CD4-positive, alpha-beta T cell treated with Interleukin-15 for 1 hour (primary cell): ENCODE measurements around the gene PWWP2B.
"Not testable (repeated sequence)": the region's sequence is repeated elsewhere in the genome, so short reads cannot be mapped to it uniquely, and the experiment has no call there.

ENCODE experiments used
- DNase-seq: peaks from one replicate; pipeline ENCODE4 v3.0.0-alpha.2; 2020

PWWP2B gene

DNA sequence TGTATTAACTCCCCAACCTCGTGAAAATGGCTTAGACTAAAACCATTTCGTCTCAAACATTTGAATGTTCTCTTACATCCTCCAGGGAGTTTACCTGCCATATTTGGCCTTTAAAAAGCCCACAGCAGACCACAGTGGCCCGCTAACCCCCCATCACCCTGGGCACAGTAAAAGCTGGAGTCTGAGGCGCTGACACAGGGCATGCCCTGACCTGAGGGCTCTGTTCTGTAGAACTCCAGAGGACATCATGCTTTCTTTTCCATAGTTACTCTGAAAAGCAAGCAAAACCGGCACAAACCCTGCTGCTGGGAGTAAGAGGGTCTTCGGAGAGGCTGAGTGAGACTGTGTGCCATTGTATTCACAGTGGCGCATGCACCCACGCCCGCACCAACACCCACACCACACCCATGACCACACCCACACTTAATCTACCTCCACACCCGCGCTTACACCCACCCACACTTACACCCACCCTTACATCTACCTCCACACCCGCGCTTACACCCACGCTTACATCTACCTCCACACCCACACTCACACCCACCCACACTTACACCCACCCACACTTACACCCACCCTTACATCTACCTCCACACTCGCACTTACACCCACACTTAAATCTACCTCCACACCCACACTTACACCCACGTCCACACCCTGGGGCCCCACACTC, 32.9 kb upstream of the PWWP2B start:
- no peak for DNase-seq

DNA sequence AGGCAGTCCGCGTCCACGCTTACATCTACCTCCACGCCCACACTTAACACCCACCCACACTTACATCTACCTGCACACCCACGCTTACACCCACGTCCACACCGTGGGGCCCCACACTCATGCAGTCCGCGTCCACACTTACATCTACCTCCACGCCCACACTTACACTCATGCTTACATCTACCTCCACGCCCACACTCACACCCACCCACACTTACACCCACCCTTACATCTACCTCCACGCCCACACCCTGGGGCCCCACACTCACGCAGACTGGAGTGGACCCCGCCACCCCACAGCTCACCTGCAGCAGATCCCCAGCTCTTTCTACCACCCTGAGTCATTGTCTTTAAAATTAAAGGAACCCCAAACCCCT, 32.4 kb upstream of the PWWP2B start:
- DNase-seq = no peak

DNA sequence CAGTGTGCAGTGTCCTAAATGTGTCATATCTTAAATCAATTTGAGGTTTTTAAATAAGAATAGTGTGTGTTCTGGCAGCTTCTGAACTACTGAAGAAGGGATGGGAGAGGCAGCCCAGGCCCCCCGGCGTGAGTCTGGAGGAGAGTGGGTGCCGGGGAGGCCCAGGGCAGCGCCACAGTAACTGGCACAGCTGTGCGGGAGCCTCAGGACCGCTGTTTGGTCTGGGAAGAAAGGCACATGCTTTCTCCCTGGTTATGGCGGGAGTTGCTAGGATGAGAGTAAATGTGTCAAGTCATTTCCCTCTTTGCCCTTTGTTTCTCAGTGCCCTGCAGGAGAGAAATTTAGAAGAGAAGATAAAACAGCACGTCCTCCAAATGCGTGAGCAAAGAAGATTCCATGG, 31.9 kb upstream of the PWWP2B start:
- peak; percentile 3 for DNase-seq

DNA sequence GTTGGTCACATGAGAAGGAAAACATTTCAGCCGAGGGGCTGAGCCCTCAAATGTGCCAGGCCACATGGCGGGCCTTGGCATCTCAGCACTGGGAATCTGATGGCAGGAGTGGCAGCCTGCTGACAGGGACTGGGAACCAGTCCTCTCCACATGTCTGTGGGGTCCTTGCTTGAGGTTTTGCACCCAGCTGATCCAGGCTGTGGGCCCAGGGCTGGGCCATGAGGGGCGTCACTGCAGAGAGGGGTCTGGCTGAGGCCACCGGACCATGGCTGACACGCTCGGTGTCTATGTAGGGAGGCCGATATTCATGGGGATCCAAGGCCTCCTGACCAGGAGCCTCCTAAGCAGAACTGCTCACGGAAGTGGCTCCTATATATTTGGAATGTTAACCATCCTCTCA, 31.0 kb upstream of the PWWP2B start:
- peak; percentile 10 for DNase-seq

DNA sequence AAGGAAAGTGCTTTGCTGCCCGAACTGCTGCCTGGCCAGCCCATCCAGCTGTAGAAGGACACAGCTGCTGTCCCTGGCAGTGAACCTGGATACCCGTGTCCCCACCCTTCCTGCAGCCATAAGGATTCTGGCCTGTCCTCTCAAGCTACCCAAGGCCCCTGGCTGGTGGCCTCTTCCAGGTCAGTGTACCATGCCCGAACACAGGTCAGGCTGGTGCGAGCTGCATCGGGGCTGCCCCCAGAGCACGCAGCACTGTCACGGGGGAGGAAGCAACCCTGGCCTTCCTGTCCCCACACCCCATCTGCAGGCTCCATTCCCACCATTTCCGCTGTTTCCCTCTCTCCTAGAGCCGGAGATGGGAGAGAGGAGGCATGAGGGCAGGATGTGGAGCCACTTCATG, 30.5 kb upstream of the PWWP2B start:
- peak; percentile 6 for DNase-seq

DNA sequence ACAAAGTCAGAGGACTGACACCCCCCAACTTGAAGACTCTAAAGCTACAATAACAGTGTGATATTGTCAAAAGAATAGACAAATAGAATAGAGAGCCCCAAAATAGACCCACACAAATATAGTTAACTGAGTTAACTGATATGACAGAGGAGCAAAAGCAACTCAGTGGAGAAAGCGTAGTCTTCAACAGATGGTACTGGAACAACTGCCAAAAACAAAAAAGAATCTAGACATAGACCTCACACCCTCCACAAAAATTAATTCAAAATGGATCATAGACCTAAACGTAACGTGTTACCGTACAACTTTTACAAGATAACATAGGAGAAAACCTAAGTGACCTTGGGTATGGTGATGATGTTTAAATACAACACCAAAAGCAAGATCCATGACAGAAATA, 28.6 kb upstream of the PWWP2B start:
- no peak for DNase-seq

DNA sequence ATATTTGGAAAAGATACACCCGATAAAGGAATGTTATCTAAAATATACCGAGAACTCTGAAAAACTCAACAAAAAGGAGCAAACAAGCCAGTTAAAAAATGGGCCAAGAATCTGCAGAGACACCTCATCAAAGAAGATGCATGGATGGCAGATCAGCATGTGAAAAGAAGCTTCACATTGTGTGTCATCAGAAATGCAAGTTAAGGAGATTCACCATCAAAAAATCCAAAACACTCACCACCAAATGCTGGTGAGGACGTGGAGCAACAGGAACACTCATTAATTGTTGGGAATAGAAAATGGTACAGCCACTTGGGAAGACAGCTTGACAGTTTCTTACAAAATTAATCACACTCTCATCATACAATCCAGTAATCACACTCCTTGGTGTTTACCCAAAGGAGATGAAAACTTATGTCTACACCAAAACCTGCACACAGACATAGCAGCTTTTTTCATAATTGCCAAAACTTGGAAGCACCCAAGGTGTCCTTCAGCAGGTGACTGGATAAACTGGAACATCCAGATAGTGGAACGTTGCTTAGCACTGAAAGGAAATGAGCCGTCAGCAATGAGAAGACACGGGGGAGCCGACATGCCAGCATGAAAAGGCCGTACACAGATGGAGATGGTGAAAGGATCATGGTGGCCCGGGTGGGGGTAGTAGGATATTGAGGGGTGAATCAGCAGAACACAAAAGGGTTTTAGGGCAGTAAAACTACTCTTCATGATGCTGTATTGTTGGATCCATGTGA, 27.9 kb upstream of the PWWP2B start:
- DNase-seq = peak; percentile 1

DNA sequence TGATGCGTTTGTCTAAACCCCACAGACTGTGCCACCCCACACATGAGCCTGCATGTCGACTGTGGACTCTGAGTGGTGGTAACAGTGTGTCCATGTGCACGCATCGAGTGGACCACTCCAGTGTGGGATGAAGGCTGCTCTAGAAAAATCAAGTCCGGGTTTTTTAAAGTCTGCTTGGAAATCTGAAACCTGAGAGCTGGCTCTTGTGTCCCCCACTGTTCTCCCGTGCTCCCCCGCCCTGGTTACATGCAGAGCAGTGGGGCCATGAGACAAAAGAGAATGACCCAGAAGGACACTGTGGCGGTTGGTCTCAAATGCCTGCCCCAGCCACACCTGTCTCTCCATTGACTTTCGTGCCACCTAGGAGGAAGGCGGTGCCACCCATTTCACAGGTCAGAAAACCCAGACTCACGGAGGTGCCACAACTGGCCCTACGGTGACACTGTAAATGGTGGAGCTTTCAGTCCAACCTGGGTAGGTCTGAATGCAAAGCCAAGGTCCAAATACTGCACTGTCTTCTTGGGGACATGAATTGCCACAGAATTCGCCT, 27.3 kb upstream of the PWWP2B start:
- DNase-seq = peak; percentile 10

DNA sequence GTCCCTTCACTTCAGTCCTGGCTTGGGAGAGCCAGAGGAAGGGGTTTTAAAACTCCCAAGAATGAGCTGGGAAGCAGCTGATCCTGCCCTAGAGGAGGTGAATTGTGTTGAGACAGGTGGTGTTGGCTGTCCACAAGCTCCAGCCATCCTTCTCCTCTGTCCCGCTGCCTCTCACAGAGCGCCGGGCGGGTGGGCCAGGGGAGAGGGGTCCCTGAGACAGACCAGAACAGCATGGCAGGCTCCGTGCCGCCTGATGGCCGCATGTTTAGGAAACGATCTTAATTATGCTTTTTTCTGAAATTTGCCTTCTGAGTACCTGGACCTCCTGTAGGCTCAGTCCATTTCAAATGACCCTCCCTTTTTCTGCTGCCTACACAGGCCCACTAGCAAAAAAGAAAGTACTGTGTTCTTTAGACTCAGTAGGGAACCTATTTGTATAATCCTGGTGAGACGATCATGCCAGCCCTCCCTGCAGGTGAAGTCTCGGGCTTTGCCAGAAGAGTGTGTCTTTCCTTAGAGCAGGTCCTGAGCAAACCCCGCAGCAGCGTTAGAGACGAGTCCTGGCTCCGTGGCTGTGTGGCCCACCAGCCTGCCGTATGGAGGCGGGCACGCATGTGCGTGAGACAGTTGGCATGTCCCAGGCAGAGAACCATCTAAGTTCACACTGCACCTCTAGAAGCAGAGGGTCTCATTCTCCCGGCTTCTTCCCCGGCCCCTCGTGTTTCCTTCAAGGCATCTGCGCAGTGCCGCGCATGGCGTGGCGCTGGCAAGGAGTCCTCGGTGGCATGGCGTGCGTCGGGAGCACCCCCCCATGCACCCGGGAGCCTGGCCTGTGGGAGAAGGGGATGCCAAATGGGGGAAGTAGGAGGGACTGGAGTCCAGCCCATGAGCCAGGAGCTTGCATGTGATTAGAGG, 26.3 kb upstream of the PWWP2B start:
- peak; percentile 10 for DNase-seq

DNA sequence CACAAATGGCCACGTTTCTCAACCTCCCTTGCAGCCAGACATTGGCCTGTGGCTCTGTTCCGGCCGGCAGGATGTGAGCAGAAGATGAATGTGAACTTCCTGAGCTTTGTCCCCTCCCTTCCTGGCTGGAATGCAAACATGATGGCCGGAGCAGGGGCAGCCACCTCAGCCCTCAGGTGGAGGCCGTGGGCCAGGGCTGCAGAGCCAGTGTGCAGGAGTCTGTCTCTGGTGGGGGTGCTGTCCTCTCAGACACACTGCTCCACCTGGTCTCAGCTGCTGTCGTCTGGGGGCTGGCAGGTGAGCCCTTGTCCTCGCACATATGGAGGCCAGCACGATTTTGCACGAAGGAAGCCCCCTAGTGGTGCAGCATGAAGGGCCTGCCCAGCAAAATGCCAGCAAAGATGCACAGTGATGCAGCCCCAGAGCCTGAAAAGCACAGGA, 25.3 kb upstream of the PWWP2B start:
- DNase-seq = peak; percentile 19

DNA sequence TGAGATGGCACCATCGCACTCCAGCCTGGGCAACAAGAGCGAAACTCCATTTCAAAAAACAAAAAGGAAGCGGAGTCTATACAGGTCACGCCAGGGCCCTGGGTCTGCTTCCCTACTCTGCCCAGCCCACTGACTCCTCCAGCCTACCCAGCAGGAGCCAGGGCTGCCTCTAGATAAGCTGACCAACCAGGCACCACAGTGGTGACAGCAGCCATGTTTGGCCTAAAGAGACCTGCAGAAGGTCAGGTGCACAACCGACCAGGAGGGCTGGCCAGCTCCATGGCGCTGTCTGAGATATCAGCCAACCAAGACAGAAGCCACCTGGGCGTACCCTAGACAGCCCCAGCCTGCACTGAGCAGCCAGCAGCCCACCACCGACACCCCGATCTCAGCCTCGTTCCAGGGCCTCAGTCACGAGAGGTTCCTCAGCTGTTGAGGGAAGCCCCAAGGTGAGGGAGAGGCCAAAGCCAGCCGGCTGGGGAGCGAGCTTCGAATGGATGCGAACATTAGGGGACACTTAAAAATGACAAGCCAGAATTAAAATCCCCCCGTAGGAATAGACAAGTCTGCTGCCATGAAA, 24.4 kb upstream of the PWWP2B start:
- DNase-seq = peak; percentile 11

DNA sequence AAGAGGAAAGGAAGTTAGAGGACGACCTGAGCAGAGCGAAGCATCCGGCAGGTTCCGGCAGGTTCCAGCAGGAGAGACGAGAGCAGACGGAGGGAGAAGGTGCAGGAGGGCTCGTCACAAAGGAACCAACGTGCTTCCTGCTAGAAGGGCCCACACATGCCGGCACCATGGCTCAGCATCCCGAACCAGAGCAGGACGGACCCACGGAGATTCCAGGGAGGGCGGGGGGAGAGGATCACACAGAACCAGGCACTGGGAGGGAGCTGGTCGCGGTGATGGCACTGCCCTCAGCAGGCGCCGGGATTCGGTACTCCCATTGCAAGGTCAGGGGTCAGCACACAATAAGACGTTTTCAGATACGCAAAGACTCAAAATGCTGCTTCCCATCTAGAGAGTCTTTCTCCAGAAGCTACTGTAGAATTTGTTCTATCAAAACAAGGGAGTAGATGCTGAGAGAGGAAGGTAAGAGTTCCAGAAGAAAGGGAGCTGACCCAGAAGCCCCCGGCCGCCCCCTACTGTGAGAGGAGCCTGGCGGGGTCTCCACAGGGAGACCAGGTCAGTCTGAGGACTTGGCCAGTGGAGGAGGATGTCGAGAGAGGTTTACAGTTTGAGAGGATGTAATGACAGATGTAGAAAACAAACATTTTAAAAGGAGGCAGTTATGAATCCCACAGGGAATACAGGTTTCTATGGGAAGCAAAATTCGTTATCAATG, 23.6 kb upstream of the PWWP2B start:
- peak; percentile 0 for DNase-seq

DNA sequence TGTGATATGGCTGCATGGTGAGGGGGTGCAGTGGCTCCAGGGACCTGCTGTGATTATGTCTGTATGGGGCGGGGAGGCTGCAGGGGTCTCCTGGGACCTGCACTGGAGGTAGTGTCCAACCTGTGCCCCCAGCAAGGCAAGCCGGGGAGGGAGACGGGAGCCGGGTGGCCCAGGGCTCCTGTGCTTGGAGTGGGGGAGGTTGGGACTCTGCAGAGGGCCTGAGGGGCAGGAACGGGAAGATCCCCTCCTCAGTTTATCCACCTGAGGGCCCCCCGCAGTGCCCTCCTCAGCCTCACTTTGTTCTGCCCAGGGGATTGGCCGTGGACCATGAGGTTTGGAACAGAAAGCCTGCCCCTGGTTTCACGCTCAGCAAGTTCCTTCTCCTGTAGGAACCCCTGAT, 22.8 kb upstream of the PWWP2B start:
- peak; percentile 10 for DNase-seq

DNA sequence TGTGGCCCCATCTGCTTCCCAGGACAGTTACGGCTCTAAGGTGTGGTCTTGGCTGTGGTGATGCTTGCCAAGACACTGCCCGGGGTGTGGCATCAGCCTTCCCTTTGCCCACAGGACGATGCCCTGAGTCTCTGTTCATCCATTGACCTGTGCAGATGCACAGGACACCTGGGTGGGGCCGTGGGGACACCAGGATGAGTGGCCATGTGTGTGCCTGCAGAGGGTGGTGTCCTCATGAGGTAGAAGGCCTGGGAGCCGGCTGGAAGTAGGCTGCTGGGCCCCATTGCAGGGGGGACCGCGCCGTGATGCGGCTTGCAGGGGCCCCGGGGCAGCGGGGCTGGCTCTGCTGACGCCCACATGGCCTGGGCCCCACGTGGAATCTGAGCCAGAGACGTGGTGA, 22.4 kb upstream of the PWWP2B start:
- DNase-seq = no peak

DNA sequence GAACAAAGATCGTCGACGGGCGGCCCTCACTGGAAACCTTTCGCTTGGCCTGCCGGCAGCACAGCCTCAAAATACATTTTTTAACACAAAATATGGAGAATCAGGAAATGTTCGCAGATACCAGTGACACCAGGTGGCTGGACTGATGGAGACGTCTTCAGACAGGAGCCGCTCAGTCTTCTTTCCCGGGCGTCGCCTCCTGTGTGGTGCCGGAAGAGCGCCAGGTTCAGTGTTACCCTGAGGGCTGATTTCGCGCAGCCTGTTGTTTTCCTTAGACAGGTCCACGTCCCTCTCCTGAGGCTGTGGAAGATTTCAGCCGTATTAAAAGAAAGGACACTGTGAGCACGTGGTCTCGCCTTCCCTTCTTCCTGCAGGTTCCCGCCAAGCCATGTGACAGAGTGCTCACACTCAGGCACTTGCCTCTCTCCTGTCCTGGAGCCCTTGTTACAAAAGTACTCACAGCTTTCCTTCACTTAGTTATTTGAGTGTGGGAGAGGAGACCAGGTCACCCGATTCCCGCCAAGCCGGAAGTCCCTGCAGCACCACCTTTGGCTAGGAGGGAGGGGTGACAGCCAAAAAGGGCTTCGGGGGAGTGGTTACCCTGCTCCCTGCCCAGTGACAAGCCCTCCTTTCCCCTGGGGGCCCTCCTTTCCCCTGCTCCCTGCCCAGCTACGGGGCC, 21.7 kb upstream of the PWWP2B start:
- DNase-seq = peak; percentile 16

DNA sequence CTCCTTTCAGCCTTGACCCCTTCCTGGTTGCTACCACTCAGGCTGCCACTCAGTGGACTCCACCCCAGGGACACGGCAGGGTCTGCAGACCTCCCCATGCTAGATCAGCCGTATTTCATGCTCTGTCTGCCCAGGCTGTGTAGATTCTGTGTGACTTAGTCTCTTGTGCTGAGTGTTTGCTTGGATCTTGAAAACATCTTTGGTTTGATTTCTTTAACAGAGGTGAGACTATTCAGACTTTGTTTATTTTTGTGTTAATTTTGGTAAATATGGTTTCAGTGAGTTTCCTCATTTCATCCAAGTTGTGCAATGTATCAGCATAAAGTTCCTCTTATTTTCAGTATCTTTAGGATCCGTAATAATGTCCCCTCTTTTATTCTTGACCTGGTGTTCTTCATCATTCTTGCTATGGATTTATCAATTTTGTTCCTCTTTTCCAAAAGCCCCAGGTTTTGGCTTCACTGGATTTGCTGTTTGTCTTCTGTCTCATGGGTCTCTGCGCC, 21.2 kb upstream of the PWWP2B start:
- no peak for DNase-seq

DNA sequence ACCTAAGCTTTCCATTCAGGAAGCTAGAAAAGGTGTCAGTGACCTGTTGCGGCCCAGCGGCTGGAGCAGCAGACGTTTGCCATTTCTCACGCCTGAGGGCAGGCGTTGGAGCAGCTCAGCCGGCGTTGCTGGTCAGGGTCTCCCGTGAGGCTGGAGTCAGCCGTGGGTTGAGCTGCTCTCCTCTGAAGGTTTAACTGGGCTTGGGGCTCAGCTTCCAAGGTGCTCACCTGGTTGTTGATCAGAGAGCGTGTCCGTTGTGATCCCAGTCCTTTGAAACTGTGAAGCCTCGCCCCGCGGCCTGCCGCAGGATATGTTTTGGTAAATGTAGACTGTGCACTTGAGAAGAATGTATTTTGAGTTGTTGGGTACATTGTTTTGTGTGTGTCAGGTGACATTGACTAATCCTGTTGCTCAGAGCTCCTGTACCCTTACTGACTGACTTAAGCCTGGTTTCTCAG, 20.6 kb upstream of the PWWP2B start:
- peak; percentile 3 for DNase-seq

DNA sequence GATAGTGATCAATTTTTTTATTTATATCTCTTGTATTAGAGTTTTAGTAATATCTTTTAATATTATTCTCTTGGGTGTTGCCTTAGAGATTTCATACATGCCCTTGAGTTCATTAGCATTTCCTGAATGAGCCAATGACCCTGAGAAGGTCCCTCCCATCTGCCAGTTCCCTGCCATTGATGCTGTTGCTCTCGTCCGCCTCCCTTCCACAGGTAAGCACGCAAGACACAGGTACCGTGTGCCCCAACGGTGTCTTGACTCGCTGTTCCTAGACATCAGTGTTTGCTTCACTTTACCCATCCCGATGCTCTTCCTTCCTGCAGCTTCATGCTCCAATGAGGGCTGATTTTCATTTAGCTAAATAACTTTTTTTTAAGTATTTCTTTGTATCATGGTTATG, 19.7 kb upstream of the PWWP2B start:
- no peak for DNase-seq

DNA sequence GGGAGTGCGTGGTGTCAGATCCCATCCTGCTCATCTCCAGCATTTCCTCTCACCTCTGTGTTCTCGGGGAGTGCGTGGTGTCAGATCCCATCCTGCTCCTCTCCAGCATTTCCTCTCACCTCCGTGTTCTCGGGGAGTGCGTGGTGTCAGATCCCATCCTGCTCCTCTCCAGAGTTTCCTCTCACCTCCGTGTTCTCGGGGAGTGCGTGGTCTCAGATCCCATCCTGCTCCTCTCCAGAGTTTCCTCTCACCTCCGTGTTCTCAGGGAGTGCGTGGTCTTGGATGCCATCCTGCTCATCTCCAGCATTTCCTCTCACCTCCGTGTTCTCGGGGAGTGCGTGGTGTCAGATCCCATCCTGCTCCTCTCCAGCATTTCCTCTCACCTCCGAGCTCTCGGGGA, 18.0 kb upstream of the PWWP2B start:
- DNase-seq = peak; percentile 4

DNA sequence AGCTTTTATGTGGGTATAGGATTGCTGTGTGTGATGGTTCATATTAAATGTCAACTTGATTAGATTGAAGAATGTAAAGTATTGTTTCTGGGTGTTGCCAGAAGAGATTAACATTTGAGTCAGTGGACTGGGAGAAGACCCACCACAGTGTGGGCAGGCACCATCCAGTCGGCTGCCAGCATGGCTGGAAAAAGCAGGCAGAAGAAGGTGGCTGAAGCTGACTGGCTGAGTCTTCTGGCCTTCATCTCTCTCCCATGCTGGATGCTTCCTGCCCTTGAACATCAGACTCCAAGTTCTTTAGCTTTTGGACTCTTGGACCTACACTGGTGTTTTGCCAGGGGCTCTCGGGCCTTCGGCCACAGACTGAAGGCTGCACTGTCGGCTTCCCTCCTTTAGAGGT, 16.0 kb upstream of the PWWP2B start:
- DNase-seq = not testable (repeated sequence)

DNA sequence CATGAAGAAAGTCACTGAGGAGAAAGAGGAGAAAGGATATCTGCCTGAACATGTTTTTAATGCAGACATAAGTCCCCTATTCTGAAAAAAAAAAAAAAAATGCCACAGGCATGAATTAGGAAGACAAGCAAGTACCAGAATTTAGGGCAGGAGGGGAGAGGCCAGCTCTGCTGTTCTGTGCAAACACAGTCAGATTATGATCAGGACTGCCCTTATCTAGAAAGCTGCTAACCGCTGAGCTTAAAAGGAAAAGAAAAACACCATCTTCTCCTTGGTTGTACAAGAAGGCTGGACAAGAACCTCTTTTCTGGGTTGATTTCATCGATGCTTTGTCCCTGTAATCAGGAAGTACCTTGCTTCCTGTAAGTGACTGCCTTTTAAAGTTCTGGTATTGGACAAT, 15.3 kb upstream of the PWWP2B start:
- DNase-seq = no peak
